NCI-H2171 treated with DMSO at 0.1 percent for 48 hours (cell line): ENCODE data around the gene TBC1D21.

Experiments
- DNase-seq: peaks from one replicate; lab custom pipeline; 2025; lab: John Stamatoyannopoulos, UW

The TBC1D21 gene

DNA sequence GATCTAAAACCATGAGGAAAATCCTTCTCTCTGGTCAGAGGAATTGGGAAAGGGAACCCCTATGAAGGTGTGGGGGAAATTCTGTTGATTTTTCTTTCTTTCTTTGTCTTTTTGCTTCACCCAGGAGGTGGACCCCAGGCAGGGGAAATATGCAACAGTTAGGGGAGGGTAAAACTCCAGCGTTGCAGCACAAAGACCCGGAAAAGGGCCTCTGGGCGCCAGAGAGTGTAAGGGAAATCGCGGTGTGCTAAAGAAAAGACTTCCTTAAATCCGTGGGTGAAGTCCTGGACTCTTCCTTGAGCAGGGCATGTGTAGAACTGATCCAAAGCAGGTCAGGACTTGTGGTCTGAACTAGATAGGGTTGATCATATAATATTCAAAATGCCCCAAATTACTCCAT lies 11.1 kb upstream of the TBC1D21 start:
- no peak for DNase-seq

DNA sequence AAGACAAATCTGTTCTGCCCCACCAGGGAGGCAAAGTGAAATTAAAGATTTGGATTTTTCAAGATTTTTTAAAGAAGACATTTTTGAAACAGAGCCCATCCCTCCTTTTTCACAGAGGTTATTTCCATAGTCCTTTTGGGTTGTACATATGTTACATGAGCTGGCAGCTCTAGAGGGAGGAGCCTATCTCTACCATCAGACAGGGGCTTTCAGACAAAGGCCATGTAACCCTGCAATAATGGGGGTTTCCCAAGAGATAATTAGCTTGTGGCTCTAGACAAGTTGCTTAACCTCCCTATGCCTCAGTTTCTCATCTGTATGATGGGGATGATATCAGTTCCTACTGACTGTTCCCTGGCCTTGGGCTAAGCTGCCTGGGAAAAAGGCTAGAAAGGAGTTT lies 8.0 kb upstream of the TBC1D21 start:
- DNase-seq: no peak

DNA sequence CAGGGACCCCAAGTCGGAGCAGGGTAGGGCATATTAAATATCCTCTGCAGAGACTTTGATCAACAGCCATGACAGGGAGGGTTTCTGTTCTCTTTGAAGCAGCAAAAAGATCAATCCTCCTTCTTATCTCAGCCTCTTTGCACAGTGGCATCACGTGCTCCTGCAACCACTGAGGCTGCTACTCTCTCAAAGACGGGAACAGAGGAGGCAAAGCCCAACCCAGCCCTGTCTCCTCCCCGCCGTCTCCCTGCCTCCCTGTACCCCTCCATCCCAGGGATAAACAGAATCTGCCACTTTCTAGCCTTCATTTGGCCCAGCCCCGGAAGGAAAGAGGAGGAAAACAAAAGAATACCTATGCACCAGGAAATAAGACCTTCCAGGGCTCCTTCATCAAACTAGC lies 7.5 kb upstream of the TBC1D21 start:
- DNase-seq: no peak

- DNase-seq: no peak
These were observed 6.9 kb upstream of the TBC1D21 start for GRCh38 chr15:73866481-73866880.

DNA sequence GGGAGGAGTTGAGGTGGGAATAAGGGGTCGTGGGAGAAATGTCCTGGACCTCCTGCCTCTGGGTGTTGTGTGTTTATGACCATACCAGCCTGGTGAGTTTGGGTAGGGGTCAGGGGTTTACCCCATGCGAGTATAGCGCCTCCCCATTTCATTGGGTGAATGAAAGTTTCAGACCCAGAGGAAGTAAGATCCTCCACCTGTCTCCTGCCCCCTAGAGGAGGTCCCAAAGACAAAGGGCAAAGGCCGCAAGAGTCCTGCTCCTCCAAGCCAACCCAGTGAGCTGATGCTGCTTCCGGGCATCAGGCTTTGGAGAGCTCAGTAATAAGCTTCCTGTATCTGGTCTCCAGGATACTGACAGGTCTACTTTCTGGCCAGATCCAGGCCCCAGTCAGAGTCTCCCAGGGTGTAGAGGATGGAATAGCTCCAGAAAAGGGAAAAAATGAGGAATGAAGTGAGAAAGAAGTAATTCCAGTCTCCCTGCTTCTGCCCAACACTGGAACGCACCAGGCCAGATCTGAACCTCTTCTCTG lies 6.4 kb upstream of the TBC1D21 start:
- DNase-seq: no peak

GRCh38 chr15:73867426-73867825 lies 5.9 kb upstream of the TBC1D21 start:
- no peak for DNase-seq

- DNase-seq: no peak
These were observed 5.4 kb upstream of the TBC1D21 start for GRCh38 chr15:73867956-73868355.

- no peak for DNase-seq
These were observed 4.0 kb upstream of the TBC1D21 start for GRCh38 chr15:73869216-73869995.

DNA sequence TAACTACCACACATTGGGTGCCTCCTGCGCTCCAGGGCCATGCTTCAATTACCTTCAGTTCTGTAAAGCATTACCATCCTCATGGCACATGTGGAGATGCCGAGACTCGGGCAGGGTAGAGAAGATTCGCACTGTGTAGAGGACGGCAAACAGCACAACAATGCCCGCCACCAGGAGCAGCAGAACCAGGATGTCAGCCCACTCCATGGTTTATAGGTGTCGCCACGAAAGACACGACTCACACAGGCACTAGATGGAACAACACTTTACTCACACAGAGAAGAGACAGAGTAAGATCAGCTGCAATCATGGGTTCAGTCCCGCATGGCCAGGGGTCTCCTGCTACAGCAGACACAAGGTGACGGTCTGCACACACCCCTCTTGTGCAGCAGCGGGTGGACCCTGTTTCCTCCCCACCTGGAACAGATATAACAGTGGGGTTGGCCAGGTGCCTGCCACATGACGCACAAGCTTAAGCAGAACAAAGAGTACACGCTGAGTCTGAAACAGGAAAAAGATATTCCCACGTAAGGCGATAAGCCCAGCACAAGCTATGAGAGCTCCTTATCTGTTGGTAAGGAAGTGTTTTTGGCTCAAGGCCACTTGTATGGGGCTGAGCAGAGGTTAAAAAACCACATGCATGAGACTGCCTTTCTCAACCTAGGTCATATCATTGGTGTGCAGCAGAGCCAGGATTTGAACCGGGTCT lies 2.5 kb upstream of the TBC1D21 start:
- DNase-seq: no peak

DNA sequence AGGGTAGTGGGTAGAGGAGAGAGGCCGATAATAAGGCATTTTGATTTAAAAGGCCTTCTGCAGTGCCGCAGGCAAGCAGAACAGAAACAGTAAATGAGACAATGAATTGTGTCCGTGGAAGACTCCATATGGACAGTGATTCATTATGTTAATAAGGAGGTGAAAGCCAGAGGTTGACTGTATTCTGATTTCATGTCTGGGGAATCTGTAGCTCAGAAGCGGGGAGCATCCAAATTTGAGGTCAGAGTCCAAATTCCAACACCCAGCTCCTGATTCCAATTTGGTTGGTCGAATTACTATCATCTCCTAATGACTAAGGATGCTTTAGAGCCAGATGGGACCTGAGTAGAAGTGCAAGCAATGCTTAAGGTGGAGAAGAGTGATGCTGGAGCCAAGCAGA lies 1.0 kb upstream of the TBC1D21 start:
- DNase-seq: no peak

DNA sequence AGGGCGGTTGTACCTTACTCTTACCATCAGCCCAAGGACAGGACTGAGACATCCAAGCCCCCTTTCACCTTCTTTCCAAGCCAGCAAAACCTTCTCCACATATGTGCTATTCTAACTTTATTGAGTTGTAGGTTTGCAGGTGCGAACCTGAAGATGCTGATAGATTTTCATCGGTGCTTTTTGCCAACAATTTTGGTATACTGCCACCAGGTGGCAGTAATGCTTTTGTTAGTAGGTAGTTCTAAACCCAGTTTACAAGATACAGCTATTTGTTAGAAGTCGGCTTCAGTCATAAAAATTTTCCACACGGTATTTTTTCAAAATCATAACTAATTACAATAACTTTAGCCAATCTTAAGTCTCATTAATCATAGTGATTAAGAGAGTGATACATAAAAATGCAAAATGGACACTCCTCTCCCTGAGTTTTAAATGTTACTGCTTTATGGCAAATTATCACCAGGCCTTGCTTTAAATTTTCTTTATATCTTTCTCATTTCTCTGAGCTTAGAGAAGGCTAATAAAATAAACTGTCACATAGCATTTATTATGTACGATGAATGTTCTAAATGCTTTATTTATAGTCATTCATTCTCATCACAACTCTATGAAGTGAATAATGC lies 636 bp downstream of the TBC1D21 start:
- DNase-seq: peak; percentile 59

DNA sequence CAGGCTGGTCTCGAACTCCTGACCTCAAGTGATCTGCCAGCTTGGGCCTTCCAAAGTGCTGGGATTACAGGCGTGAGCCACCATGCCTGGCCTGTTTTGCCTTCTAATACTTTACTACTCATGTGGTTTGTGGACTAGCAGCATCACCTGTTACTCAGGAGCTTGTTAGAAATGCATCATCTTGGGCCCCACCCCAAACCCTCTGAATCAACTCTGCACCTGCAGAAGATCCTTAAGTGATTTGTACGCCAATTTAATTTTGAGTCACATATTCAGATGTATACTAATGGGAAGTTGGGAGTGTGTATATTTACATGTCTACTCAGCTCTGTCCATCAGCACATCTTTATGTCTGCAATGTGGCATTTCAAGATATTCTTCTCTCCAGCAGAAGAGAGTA lies 6.1 kb downstream of the TBC1D21 start:
- no peak for DNase-seq

GRCh38 chr15:73881579-73882320 lies 8.4 kb downstream of the TBC1D21 start:
- no peak for DNase-seq

DNA sequence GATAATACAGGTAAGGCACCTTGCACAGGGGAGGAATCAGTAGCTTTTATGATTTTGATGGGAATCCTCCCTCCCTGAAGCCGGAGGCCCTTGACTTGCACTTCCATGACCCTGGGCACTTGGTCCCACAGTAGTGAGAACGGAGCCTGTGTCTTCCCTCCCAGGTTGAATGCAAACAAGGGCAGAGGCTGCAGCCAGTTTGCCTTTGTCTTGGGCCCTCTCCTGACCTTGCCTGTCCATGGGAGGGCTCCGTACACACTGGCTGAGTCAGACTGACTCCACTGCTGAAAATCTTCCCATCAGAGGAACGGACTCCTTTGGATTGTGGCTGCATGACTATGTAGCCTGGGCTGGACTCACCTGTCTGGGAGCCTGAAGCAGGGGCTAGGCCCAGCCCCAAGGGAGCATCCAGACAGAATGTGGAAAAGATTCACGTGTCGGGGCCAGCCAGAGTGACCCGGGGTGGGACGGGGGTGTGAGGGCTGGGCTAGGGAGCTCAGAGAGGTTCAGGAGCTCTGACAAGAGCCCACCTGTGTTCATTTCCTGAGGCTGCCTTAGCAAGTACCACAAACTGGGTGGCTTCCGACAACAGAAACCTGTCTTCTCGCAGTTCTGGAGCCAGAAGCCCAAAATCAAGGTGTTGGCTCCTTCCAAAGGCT lies 9.5 kb downstream of the TBC1D21 start:
- no peak for DNase-seq

DNA sequence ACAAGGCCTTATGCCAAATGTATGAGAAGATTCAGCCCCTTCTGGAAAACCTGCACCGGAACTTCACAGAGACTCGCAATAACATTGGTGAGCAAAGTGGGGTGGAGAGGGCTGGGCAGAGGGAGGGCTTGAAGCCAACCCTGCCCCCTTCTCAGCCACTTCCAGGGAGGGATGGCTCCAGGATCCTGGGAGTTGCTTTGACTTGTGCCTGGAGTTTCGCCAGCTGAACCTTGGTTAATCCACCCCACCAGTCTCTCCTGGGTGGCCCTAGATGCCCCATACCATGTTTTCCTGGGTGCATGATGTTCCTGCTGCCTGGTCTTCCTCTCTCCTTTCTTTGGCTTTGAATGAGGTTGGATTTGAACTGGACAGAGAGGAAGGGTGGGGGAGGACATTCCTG lies 10.8 kb downstream of the TBC1D21 start:
- no peak for DNase-seq

GRCh38 chr15:73885954-73886700 lies 12.8 kb downstream of the TBC1D21 start:
- DNase-seq: no peak

DNA sequence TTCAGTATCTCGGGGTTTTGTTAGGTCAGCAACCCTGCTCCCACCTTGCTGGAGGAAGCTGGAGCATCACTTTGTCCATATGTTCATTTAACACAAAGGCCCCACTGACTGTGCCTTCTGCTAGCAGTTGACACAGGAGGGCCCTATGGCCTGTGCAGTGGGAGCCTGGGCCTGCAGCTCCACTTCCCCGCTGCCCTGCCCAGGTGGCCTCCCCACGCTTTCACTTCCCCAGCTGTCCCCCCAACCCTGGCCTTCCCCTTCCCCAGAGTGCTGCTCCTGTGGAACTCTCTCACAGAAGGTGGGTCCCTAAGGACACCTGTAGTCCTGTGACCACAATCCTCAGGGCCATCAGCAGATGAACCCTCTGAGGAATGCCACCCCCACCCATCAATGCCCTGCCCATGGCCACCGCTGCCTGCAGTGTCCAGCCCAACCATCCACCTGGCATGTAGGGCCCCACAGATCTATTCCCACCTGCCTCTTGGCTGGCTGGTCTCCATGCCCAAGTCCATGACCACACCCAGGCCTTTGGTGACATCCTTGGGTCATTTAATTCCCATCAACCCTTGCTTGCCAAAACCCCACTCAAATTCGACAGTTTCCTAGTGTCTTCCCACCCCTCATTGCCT lies 13.5 kb downstream of the TBC1D21 start:
- DNase-seq: no peak

DNA sequence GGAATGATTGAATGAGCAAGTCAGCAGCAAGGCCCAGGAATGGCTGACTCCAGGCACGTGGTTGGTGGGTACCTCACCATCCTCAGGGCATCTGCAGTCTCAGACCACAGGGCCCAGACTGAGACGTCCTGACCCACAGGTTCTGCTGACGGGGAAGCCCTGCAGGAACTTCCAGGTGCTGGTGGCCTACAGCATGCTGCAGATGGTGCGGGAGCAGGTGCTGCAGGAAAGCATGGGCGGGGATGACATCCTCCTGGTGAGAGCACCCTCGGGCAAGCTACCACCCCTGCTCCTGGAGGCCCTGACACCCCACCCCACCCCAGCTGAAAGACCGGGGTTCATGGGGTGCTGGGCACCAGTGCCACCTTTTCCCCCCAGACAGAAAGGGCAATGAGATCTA lies 14.1 kb downstream of the TBC1D21 start:
- no peak for DNase-seq

- no peak for DNase-seq
These were observed 15.1 kb downstream of the TBC1D21 start for GRCh38 chr15:73888224-73889041.
